ENCODE data around the gene ZNF195.
"Not testable (repeated sequence)": the region's sequence is repeated elsewhere in the genome, so short reads cannot be mapped to it uniquely, and the experiment has no call there.

ZNF195 gene

DNA sequence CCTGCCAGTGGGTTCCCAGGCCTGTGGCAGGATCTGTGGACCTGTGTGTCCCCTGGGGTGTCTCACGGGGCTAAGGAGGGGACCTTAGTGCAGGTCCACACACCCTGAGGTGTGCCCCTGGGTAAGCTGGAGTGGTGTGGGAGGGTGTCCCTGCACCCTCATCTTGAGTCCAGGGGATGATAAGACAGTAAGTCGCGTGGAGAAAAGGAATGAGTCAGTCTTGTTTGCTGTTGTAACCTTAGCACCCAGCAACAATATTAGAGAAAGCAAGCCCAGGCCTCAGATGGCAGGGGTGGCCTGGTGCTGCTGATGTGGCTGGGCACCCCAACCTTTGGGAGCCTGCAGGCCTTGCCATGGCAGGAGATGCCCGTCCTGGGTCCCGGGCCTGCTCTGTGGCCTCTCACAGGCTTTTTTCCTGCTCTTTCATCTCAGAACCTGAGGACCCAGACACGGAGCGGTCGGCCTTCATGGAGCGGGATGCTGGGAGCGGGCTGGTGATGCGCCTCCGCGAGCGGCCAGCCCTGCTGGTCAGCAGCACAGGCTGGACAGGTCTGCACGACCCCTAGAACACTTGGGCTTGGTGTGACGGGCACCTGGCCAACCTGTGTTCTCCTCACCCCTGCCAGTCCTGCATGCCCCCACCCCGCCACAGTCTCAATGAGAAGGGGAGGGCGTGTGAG is 23.4 kb upstream of the ZNF195 start:
- CTCF ChIA-PET; H3K9me3 ChIP-seq (ENCODE audit: control extremely low read depth in 1 of 5, control insufficient read depth in 4 of 5, insufficient read depth in 2 of 5, low read depth in 1 of 5, low read length in 4 of 5); H3K4me3 ChIP-seq (ENCODE audit: control insufficient read depth in 1 of 7, extremely low read depth in 1 of 7, insufficient read depth in 4 of 7, low read depth in 2 of 7, low read length in 6 of 7); H3K4me1 ChIP-seq (ENCODE audit: control extremely low read depth in 1 of 4, control insufficient read depth in 4 of 4, insufficient read depth in 4 of 4, low read length in 3 of 4); H3K36me3 ChIP-seq (ENCODE audit: control insufficient read depth in 4 of 4, insufficient read depth in 4 of 4, low read length in 3 of 4); H3K27ac ChIP-seq (ENCODE audit: insufficient read depth in 1 of 2, low read depth in 1 of 2, low read length in 2 of 2, poor library complexity in 1 of 2, severe bottlenecking in 2 of 2); H3K27me3 ChIP-seq (replicated peaks in 2 of 5; ENCODE audit: control insufficient read depth in 4 of 5, insufficient read depth in 5 of 5, low read length in 4 of 5); POLR2A ChIA-PET; DNase-seq: not testable (repeated sequence)
- WGBS (ENCODE audit: insufficient coverage) = 100% methylated on average over 8 of the region's 18 CpGs

- not testable (repeated sequence) for H3K27me3 ChIP-seq (replicated peaks in 2 of 5; ENCODE audit: control insufficient read depth in 4 of 5, insufficient read depth in 5 of 5, low read length in 4 of 5)
- 90% methylated on average over 2 of the region's 4 CpGs for WGBS (ENCODE audit: insufficient coverage)
Observed at GRCh38 chr11:3401052-3401451, 22.1 kb upstream of the ZNF195 start.

DNA sequence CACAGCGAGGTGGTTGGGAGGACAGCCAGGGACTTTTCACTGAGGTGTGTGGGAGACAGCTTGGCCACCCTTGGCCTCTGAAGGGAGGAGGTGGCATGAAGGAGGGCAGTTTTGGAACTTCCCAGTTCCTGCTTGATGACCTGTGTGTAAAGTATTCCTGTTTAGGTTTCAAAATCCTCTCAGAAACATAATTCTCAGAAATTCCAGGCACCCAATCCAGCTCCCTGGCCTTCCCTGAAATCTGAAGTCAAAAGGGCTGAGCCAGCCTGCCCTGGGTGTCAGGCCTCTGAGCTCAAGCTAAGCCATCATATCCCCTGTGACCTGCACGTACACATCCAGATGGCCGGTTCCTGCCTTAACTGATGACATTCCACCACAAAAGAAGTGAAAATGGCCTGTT is 19.6 kb upstream of the ZNF195 start:
- H3K9me3 ChIP-seq (ENCODE audit: control extremely low read depth in 1 of 5, control insufficient read depth in 4 of 5, insufficient read depth in 2 of 5, low read depth in 1 of 5, low read length in 4 of 5); H3K27me3 ChIP-seq (replicated peaks in 2 of 5; ENCODE audit: control insufficient read depth in 4 of 5, insufficient read depth in 5 of 5, low read length in 4 of 5); DNase-seq; CTCF ChIA-PET; H3K4me1 ChIP-seq (ENCODE audit: control extremely low read depth in 1 of 4, control insufficient read depth in 4 of 4, insufficient read depth in 4 of 4, low read length in 3 of 4); H3K27ac ChIP-seq (ENCODE audit: insufficient read depth in 1 of 2, low read depth in 1 of 2, low read length in 2 of 2, poor library complexity in 1 of 2, severe bottlenecking in 2 of 2); POLR2A ChIA-PET; H3K4me3 ChIP-seq (ENCODE audit: control insufficient read depth in 1 of 7, extremely low read depth in 1 of 7, insufficient read depth in 4 of 7, low read depth in 2 of 7, low read length in 6 of 7); H3K36me3 ChIP-seq (ENCODE audit: control insufficient read depth in 4 of 4, insufficient read depth in 4 of 4, low read length in 3 of 4): not testable (repeated sequence)
- WGBS (ENCODE audit: insufficient coverage) = no CpG with 5 or more reads among the region's 3 CpGs

More at GRCh38 chr11:3401052-3401451, 22.1 kb upstream of the ZNF195 start:
- CTCF ChIA-PET = interaction anchor here (1.0 kb wide), 1 partner anchor 14 kb away, joined by 3 read pairs; no protein-coding TSS in a partner anchor
- H3K9me3 ChIP-seq (ENCODE audit: control extremely low read depth in 1 of 5, control insufficient read depth in 4 of 5, insufficient read depth in 2 of 5, low read depth in 1 of 5, low read length in 4 of 5); H3K4me3 ChIP-seq (ENCODE audit: control insufficient read depth in 1 of 7, extremely low read depth in 1 of 7, insufficient read depth in 4 of 7, low read depth in 2 of 7, low read length in 6 of 7); POLR2A ChIA-PET; H3K4me1 ChIP-seq (ENCODE audit: control extremely low read depth in 1 of 4, control insufficient read depth in 4 of 4, insufficient read depth in 4 of 4, low read length in 3 of 4); H3K27ac ChIP-seq (ENCODE audit: insufficient read depth in 1 of 2, low read depth in 1 of 2, low read length in 2 of 2, poor library complexity in 1 of 2, severe bottlenecking in 2 of 2); H3K36me3 ChIP-seq (ENCODE audit: control insufficient read depth in 4 of 4, insufficient read depth in 4 of 4, low read length in 3 of 4): not testable (repeated sequence)
- peak in 2 of 3 donors; percentile 8 to 35 for DNase-seq

GRCh38 chr11:3398106-3398505 is 19.2 kb upstream of the ZNF195 start:
- H3K36me3 ChIP-seq (ENCODE audit: control insufficient read depth in 4 of 4, insufficient read depth in 4 of 4, low read length in 3 of 4); H3K27ac ChIP-seq (ENCODE audit: insufficient read depth in 1 of 2, low read depth in 1 of 2, low read length in 2 of 2, poor library complexity in 1 of 2, severe bottlenecking in 2 of 2); POLR2A ChIA-PET; H3K4me1 ChIP-seq (ENCODE audit: control extremely low read depth in 1 of 4, control insufficient read depth in 4 of 4, insufficient read depth in 4 of 4, low read length in 3 of 4); DNase-seq; CTCF ChIA-PET; H3K4me3 ChIP-seq (ENCODE audit: control insufficient read depth in 1 of 7, extremely low read depth in 1 of 7, insufficient read depth in 4 of 7, low read depth in 2 of 7, low read length in 6 of 7); H3K27me3 ChIP-seq (replicated peaks in 2 of 5; ENCODE audit: control insufficient read depth in 4 of 5, insufficient read depth in 5 of 5, low read length in 4 of 5); H3K9me3 ChIP-seq (ENCODE audit: control extremely low read depth in 1 of 5, control insufficient read depth in 4 of 5, insufficient read depth in 2 of 5, low read depth in 1 of 5, low read length in 4 of 5): not testable (repeated sequence)
- WGBS (ENCODE audit: insufficient coverage) = 100% methylated on average over 1 of the region's 4 CpGs

GRCh38 chr11:3397210-3397609 is 18.3 kb upstream of the ZNF195 start:
- H3K4me3 ChIP-seq (ENCODE audit: control insufficient read depth in 1 of 7, extremely low read depth in 1 of 7, insufficient read depth in 4 of 7, low read depth in 2 of 7, low read length in 6 of 7); H3K27ac ChIP-seq (ENCODE audit: insufficient read depth in 1 of 2, low read depth in 1 of 2, low read length in 2 of 2, poor library complexity in 1 of 2, severe bottlenecking in 2 of 2); H3K9me3 ChIP-seq (ENCODE audit: control extremely low read depth in 1 of 5, control insufficient read depth in 4 of 5, insufficient read depth in 2 of 5, low read depth in 1 of 5, low read length in 4 of 5); POLR2A ChIA-PET; H3K36me3 ChIP-seq (ENCODE audit: control insufficient read depth in 4 of 4, insufficient read depth in 4 of 4, low read length in 3 of 4); H3K4me1 ChIP-seq (ENCODE audit: control extremely low read depth in 1 of 4, control insufficient read depth in 4 of 4, insufficient read depth in 4 of 4, low read length in 3 of 4); H3K27me3 ChIP-seq (replicated peaks in 2 of 5; ENCODE audit: control insufficient read depth in 4 of 5, insufficient read depth in 5 of 5, low read length in 4 of 5); CTCF ChIA-PET; DNase-seq: not testable (repeated sequence)
- WGBS (ENCODE audit: insufficient coverage) = 95% methylated on average over 16 of the region's 23 CpGs

- DNase-seq = not testable (repeated sequence)
Observed at GRCh38 chr11:3395468-3395867, 16.5 kb upstream of the ZNF195 start.

GRCh38 chr11:3394956-3395355 is 16.0 kb upstream of the ZNF195 start:
- CTCF ChIA-PET; H3K4me3 ChIP-seq (ENCODE audit: control insufficient read depth in 1 of 7, extremely low read depth in 1 of 7, insufficient read depth in 4 of 7, low read depth in 2 of 7, low read length in 6 of 7); H3K27ac ChIP-seq (ENCODE audit: insufficient read depth in 1 of 2, low read depth in 1 of 2, low read length in 2 of 2, poor library complexity in 1 of 2, severe bottlenecking in 2 of 2); H3K36me3 ChIP-seq (ENCODE audit: control insufficient read depth in 4 of 4, insufficient read depth in 4 of 4, low read length in 3 of 4); H3K4me1 ChIP-seq (ENCODE audit: control extremely low read depth in 1 of 4, control insufficient read depth in 4 of 4, insufficient read depth in 4 of 4, low read length in 3 of 4); POLR2A ChIA-PET; DNase-seq; H3K9me3 ChIP-seq (ENCODE audit: control extremely low read depth in 1 of 5, control insufficient read depth in 4 of 5, insufficient read depth in 2 of 5, low read depth in 1 of 5, low read length in 4 of 5); H3K27me3 ChIP-seq (replicated peaks in 2 of 5; ENCODE audit: control insufficient read depth in 4 of 5, insufficient read depth in 5 of 5, low read length in 4 of 5): not testable (repeated sequence)
- WGBS (ENCODE audit: insufficient coverage) = 91% methylated on average over 7 of the region's 10 CpGs

More at GRCh38 chr11:3395468-3395867, 16.5 kb upstream of the ZNF195 start:
- H3K27ac ChIP-seq (ENCODE audit: insufficient read depth in 1 of 2, low read depth in 1 of 2, low read length in 2 of 2, poor library complexity in 1 of 2, severe bottlenecking in 2 of 2); H3K9me3 ChIP-seq (ENCODE audit: control extremely low read depth in 1 of 5, control insufficient read depth in 4 of 5, insufficient read depth in 2 of 5, low read depth in 1 of 5, low read length in 4 of 5); H3K4me1 ChIP-seq (ENCODE audit: control extremely low read depth in 1 of 4, control insufficient read depth in 4 of 4, insufficient read depth in 4 of 4, low read length in 3 of 4); H3K4me3 ChIP-seq (ENCODE audit: control insufficient read depth in 1 of 7, extremely low read depth in 1 of 7, insufficient read depth in 4 of 7, low read depth in 2 of 7, low read length in 6 of 7); POLR2A ChIA-PET; H3K36me3 ChIP-seq (ENCODE audit: control insufficient read depth in 4 of 4, insufficient read depth in 4 of 4, low read length in 3 of 4); H3K27me3 ChIP-seq (replicated peaks in 2 of 5; ENCODE audit: control insufficient read depth in 4 of 5, insufficient read depth in 5 of 5, low read length in 4 of 5): not testable (repeated sequence)
- WGBS (ENCODE audit: insufficient coverage) = 97% methylated on average over 5 of the region's 5 CpGs
- CTCF ChIA-PET = interaction anchor here (0.6 kb wide), 1 partner anchor 60 kb away, joined by 3 read pairs; no protein-coding TSS in a partner anchor

Data from common myeloid progenitor, CD34-positive (primary cell).